DMS53 (cell line): ENCODE data around the gene FOSL2.

Source experiments
- DNase-seq: peaks from one replicate; lab custom pipeline; 2025; lab: John Stamatoyannopoulos, UW

The FOSL2 gene

GRCh38 chr2:28392297-28393113 is at the start of gene FOSL2:
Gene FOSL2, plus strand, starts transcription at chr2:28392858. Its CDS starts 863 bp downstream, at chr2:28393721.
- peak; percentile 99 for DNase-seq

GRCh38 chr2:28343184-28343942 is 49.3 kb upstream of the FOSL2 start:
- no peak for DNase-seq

- DNase-seq = no peak
These were observed 48.5 kb upstream of the FOSL2 start for GRCh38 chr2:28343971-28344715.

- no peak for DNase-seq
These were observed 47.8 kb upstream of the FOSL2 start for GRCh38 chr2:28344756-28345373.

- no peak for DNase-seq
These were observed 47.0 kb upstream of the FOSL2 start for GRCh38 chr2:28345619-28346018.

GRCh38 chr2:28346587-28346986 is 46.1 kb upstream of the FOSL2 start:
- no peak for DNase-seq

GRCh38 chr2:28347193-28347592 is 45.5 kb upstream of the FOSL2 start:
- DNase-seq = no peak

- DNase-seq = no peak
These were observed 45.1 kb upstream of the FOSL2 start for GRCh38 chr2:28347596-28347995.

- DNase-seq = no peak
These were observed 44.5 kb upstream of the FOSL2 start for GRCh38 chr2:28348149-28348567.

GRCh38 chr2:28348921-28349320 is 43.7 kb upstream of the FOSL2 start:
- DNase-seq = no peak

- DNase-seq = no peak
These were observed 43.0 kb upstream of the FOSL2 start for GRCh38 chr2:28349546-28350165.

- DNase-seq = no peak
These were observed 42.5 kb upstream of the FOSL2 start for GRCh38 chr2:28350196-28350595.

GRCh38 chr2:28350791-28351285 is 41.8 kb upstream of the FOSL2 start:
- no peak for DNase-seq

- no peak for DNase-seq
These were observed 41.0 kb upstream of the FOSL2 start for GRCh38 chr2:28351621-28352020.

GRCh38 chr2:28352104-28352503 is 40.6 kb upstream of the FOSL2 start:
- no peak for DNase-seq

GRCh38 chr2:28352610-28353195 is 40.0 kb upstream of the FOSL2 start:
- DNase-seq = no peak

GRCh38 chr2:28354920-28355520 is 37.6 kb upstream of the FOSL2 start:
- no peak for DNase-seq

- peak; percentile 56 for DNase-seq
These were observed 37.0 kb upstream of the FOSL2 start for GRCh38 chr2:28355521-28356094.

GRCh38 chr2:28356095-28356911 is 36.4 kb upstream of the FOSL2 start:
- peak; percentile 36 for DNase-seq
